KBM-7 (cell line): Measurements from ENCODE around the gene PRDX3.

Experiments used
- DNase-seq: peaks from one replicate; pipeline ENCODE4 v3.0.0-alpha.2; 2015
- in situ Hi-C: fragments of 300-500 bp; cut with MboI; formaldehyde crosslinking; loops from 2 replicates; pipeline ENCODE4 v1.14.3; 2020; ENCODE audit warnings: low sequenced_read_pairs, low pct_unique_long_range_greater_than_20kb, mixed read lengths

The PRDX3 gene

DNA sequence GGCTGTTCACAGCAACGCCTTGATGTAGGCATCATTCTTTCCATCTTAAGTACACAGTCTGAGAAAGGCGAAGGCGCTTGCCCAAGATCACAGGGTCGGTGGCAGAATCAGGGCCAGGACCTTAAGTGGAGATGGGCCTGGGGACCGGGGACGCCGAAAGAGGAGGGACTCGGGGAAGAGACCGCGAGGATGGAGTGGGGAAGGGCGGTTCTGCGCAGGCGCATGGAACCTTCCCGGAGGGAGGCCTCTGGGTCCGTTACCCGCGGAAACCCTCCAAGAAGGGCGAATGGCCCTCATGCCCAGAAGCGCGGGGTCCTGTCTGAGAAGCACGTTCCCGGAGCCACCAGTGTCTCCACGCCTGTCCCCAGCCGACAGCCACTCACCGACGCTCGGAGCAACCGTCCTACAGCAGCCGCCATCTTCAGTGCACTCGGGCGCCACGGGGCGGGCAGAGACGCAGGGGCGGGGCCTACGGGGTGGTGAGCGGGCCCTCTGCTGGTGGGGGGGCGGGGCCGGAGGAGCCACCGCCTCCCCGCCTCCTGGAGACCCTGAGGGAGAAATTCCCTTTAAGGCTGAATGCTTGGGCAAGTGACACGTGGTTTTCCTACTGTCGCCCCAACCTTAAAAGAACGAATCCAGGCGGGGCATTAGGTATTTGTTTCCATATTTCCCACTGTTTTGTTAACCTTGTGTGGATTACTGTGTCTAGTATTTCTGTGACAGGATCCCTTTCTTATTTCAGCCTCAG, at the start of gene PRDX3:
TSS of gene PRDX3 (minus strand) at position 441 of the 748 bp plus-strand sequence. CDS start at position 419, 22 bp downstream.
- in situ Hi-C loops, result no loop called here
- peak; percentile 91 for DNase-seq

GRCh38 chr10:119227825-119228224, 49.2 kb upstream of the PRDX3 start:
- DNase-seq, result no peak
- in situ Hi-C loops, result no loop called here

- in situ Hi-C loops, result no loop called here
- DNase-seq, result no peak
These were observed 46.6 kb upstream of the PRDX3 start for GRCh38 chr10:119225083-119225658.

GRCh38 chr10:119222966-119223386, 44.4 kb upstream of the PRDX3 start:
- in situ Hi-C loops, result loop anchor here (25.0 kb wide), 1 partner anchor 189 kb away; no protein-coding TSS in a partner anchor
- no peak for DNase-seq

DNA sequence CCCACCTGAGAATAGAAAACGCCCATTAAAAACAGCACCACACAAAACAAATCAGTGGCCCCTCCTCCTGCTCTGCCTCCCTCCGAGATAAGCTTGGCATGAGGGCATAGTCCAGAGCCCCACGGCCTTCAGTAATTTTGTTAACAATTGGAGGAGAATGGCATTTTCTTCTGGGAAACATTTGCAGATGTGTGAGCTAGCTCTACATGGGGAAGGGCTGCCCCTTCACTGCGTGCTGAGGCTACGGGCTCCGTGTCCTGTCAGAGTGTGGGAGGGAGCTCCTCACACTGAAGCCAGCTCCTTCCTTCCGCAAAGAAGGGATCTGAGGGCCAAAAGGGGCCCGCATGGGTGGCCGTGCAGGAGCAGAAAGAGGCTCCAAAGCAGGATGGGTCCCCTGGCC, 43.9 kb upstream of the PRDX3 start:
- in situ Hi-C loops, result loop anchor here (25.0 kb wide), 1 partner anchor 190 kb away; no protein-coding TSS in a partner anchor
- DNase-seq, result no peak

GRCh38 chr10:119221666-119222065, 43.1 kb upstream of the PRDX3 start:
- DNase-seq, result no peak
- in situ Hi-C loops, result loop anchor here (25.0 kb wide), 1 partner anchor 191 kb away; no protein-coding TSS in a partner anchor

DNA sequence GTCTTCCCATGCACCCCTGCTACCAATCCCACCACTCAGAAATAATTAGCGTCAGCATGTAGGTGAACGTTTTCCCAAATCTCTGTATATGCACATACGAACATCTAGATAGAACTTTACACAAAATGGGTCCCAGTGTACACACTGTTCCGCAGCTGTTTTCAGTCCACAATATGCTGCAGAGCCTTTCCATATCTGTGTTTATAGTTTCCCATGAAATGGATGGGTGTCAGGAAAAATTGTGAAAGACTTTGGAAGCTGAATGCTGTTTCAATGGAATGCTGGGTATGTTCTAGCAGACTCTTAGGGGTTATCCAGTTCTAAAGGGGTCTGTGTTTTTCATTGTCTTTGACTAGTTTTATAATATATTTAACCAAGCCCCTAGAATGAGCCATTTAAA, 42.6 kb upstream of the PRDX3 start:
- in situ Hi-C loops, result loop anchor here (25.0 kb wide), 1 partner anchor 191 kb away; no protein-coding TSS in a partner anchor
- no peak for DNase-seq

DNA sequence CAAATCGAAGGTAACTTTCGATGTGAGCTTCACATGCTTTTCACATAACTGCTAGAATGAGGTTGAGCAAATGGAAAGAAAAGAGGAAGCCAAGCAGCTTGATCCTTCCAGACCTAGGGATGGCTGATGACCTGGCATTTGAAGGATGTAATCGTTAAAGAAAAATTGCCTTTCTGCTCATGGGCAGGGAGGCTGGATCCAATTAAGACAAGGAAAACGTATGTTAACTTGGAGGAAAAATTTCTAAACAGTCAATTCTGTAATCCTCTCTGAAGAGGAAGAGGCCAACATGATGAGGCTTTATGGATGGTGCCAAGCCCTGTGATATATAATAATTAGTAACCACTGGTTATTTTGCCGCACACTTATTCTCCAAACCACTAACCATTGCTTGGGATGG, 41.3 kb upstream of the PRDX3 start:
- no peak for DNase-seq
- in situ Hi-C loops, result loop anchor here (25.0 kb wide), 1 partner anchor 192 kb away; no protein-coding TSS in a partner anchor

DNA sequence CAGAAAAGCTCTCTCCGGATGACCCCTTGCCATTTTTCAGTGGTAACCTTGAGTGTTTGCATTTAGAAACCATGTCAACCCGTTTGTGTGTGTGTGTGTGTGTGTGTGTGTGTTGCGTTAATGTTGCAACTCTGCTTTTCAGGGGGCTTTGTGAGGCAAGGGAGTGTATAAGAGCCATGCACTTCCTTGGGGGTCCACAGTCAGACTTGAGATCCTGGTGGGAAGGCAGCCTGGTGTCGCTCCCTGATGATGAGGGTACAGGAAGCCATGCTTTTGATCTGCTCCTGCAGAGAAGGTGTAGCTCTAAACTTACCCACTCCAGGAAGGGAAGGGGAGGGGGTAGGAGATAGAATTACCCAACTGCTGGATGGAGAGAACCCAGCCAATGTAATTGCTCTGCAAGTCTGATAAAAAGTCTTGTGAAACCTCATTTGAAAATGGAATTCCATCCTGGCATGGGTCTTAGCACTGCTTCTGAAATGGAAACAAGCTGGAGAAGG, 39.4 kb upstream of the PRDX3 start:
- in situ Hi-C loops, result loop anchor here (25.0 kb wide), 1 partner anchor 194 kb away; no protein-coding TSS in a partner anchor
- DNase-seq, result no peak

DNA sequence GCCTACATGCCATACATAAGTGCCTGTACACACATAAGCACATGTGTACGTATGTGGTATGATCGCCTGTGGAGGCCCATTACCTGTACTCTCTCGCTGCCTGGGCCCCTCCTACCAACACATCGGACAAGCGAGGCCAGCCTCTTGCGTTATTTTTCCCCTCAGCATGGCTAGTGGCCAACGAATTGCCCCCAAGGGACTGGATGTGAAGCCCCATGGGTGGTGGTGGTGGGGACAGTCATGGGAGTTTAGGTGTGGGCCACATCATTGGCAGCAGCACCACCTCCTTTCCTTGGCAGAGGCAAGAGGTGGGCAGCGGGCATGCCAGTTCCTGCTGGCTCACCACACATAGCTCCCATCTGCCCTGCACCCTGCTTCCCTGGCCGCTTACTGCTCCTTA, 38.8 kb upstream of the PRDX3 start:
- in situ Hi-C loops, result loop anchor here (25.0 kb wide), 1 partner anchor 195 kb away; no protein-coding TSS in a partner anchor
- DNase-seq, result no peak

DNA sequence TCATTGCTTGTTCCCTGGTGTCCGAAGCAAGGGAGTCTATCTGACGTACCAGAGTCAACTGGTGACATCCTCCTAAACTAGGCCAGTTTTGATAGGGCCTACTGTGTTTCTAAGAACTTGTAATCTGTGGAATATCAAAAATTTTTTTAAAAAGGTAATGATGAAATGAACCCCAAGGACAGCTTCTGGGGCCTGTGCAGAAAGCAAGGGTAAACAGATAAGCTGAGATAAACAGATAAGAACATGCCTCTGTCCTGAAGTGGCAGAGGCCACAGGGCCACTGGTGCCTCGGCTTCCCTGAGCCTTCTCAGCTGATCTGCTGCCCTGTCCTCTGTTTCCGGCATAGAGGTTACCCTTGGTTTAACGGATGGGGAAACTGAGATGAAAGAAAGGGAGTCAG, 37.5 kb upstream of the PRDX3 start:
- DNase-seq, result no peak
- in situ Hi-C loops, result loop anchor here (25.0 kb wide), 1 partner anchor 196 kb away; no protein-coding TSS in a partner anchor

DNA sequence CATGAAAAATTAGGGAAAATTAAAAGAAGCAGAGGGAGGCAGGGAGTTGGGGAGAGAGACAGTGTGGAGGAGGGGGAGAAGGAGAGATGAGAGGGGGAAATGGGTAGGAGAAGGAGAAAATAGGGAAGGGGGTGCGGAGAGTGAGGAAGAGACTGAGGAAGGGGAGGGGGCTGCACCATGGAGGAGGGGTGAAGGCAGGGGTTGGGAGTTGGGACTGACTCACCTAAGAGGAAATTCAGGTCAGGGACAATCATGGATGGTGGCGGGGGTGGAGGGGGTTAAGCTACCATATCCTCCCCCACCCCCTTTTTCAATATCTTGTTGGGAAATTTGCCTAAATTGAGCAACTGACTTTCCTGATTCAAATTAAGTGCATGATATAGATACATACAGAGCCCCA, 36.8 kb upstream of the PRDX3 start:
- in situ Hi-C loops, result loop anchor here (25.0 kb wide), 1 partner anchor 197 kb away; no protein-coding TSS in a partner anchor
- DNase-seq, result no peak

GRCh38 chr10:119211625-119212441, 33.2 kb upstream of the PRDX3 start:
- in situ Hi-C loops, result loop anchor here (25.0 kb wide), 1 partner anchor 200 kb away; no protein-coding TSS in a partner anchor
- no peak for DNase-seq

GRCh38 chr10:119211176-119211575, 32.6 kb upstream of the PRDX3 start:
- DNase-seq, result no peak
- in situ Hi-C loops, result loop anchor here (25.0 kb wide), 1 partner anchor 201 kb away; no protein-coding TSS in a partner anchor

- no peak for DNase-seq
These were observed 32.0 kb upstream of the PRDX3 start for GRCh38 chr10:119210633-119211032.

GRCh38 chr10:119209736-119210355, 31.2 kb upstream of the PRDX3 start:
- in situ Hi-C loops, result loop anchor here (25.0 kb wide), 1 partner anchor 202 kb away; no protein-coding TSS in a partner anchor
- DNase-seq, result no peak

More at GRCh38 chr10:119210633-119211032, 32.0 kb upstream of the PRDX3 start:
- in situ Hi-C loops, result loop anchor here (25.0 kb wide), 1 partner anchor 202 kb away; no protein-coding TSS in a partner anchor

GRCh38 chr10:119209035-119209735, 30.6 kb upstream of the PRDX3 start:
- DNase-seq, result peak; percentile 58

GRCh38 chr10:119208553-119208940, 29.9 kb upstream of the PRDX3 start:
- DNase-seq, result no peak
- in situ Hi-C loops, result loop anchor here (25.0 kb wide), 1 partner anchor 204 kb away; no protein-coding TSS in a partner anchor

More at GRCh38 chr10:119209035-119209735, 30.6 kb upstream of the PRDX3 start:
- in situ Hi-C loops, result loop anchor here (25.0 kb wide), 1 partner anchor 203 kb away; no protein-coding TSS in a partner anchor
